K562 (cell line): ENCODE results near the gene C22orf39. TPM values are rescaled to one million over a fixed set of nuclear protein-coding genes. Genes with fewer than 3 reads are reported as not detected.

Experiments
- C11orf30 ChIP-seq: fragments of 450-650 bp; IDR thresholded peaks from 2 replicates; pipeline ENCODE4 v1.6.1; 2016; ENCODE audit warnings: low read depth, mild to moderate bottlenecking
- CHD4 ChIP-seq: fragments of 200-600 bp; sonication (generic); IDR thresholded peaks from 3 replicates; pipeline ENCODE4 v1.6.1; 2012; ENCODE audit warnings: low read depth, mild to moderate bottlenecking, mixed read lengths, low read length, inconsistent platforms; ENCODE audit not compliant: insufficient read depth, insufficient replicate concordance, poor library complexity, severe bottlenecking
- ETS2 ChIP-seq: IDR thresholded peaks from 2 replicates; pipeline ENCODE4 v1.6.1; 2016; ENCODE audit warnings: borderline replicate concordance, missing genetic modification characterization, mild to moderate bottlenecking, moderate library complexity, missing compliant biosample characterization; ENCODE audit not compliant: poor library complexity, severe bottlenecking
- GMEB1 ChIP-seq: fragments of 250-450 bp; sonication (Bioruptor Pico); IDR thresholded peaks from 2 replicates; pipeline ENCODE4 v1.4.0; 2020; ENCODE audit warnings: mild to moderate bottlenecking
- HDAC8 ChIP-seq: fragments of 450-650 bp; IDR thresholded peaks from 2 replicates; pipeline ENCODE4 v1.6.1; 2016; ENCODE audit warnings: mild to moderate bottlenecking, missing genetic modification characterization, moderate library complexity, missing compliant biosample characterization
- HNRNPK ChIP-seq: fragments of 200-400 bp; formaldehyde crosslinking; IDR thresholded peaks from one replicate; pipeline ENCODE4 v1.6.1; 2018; ENCODE audit warnings: mild to moderate bottlenecking, low read depth, low read length; ENCODE audit not compliant: poor library complexity, severe bottlenecking
- IRF2 ChIP-seq: sonication (generic); formaldehyde crosslinking; IDR thresholded peaks from 2 replicates; pipeline ENCODE4 v1.8.1; 2022; ENCODE audit warnings: mild to moderate bottlenecking, missing genetic modification reagents
- MXI1 ChIP-seq: IDR thresholded peaks from 2 replicates; pipeline ENCODE4 v1.6.1; 2011; ENCODE audit warnings: low read depth, mild to moderate bottlenecking, improper control_type of control experiment, low read length
- MYC ChIP-seq, 2 experiments: fragments of 250-450 bp in 1 of 2; sonication (Bioruptor Pico) in 1 of 2; IDR thresholded peaks; 2 replicates each; pipeline versions ENCODE4 v1.5.1 to v1.6.1; 2012 to 2021; ENCODE audit warnings: low read depth in 2 of 2, borderline replicate concordance in 1 of 2, improper control_type of control experiment in 1 of 2, low read length in 1 of 2, mild to moderate bottlenecking in 1 of 2, moderate library complexity in 1 of 2
- NR3C1 ChIP-seq: sonication (generic); formaldehyde crosslinking; IDR thresholded peaks from 2 replicates; pipeline ENCODE4 v1.8.1; 2022; ENCODE audit warnings: missing genetic modification reagents
- PHF8 ChIP-seq: fragments of 200-600 bp; sonication (generic); IDR thresholded peaks from 2 replicates; pipeline ENCODE4 v1.6.1; 2012; ENCODE audit warnings: mixed run types, mild to moderate bottlenecking, inconsistent platforms, low read length, moderate library complexity, borderline replicate concordance
- POLR3A ChIP-seq: IDR thresholded peaks from 2 replicates; pipeline ENCODE4 v1.6.1; 2011; ENCODE audit warnings: borderline replicate concordance, mild to moderate bottlenecking, moderate library complexity; ENCODE audit not compliant: insufficient read length, insufficient read depth; ENCODE audit errors: extremely low read depth
- RUNX1 ChIP-seq: sonication (generic); IDR thresholded peaks from 2 replicates; pipeline ENCODE4 v1.6.1; 2016; ENCODE audit warnings: antibody characterized with exemption, low read depth
- SRSF7 ChIP-seq: fragments of 200-400 bp; formaldehyde crosslinking; optimal IDR thresholded peaks from 2 replicates; pipeline ENCODE3; 2017; ENCODE audit warnings: mild to moderate bottlenecking, low read depth, low read length
- STAT5B ChIP-seq: fragments of 250-450 bp; sonication (Bioruptor Pico); IDR thresholded peaks from 2 replicates; pipeline ENCODE4 v1.8.0; 2021; ENCODE audit warnings: mild to moderate bottlenecking, inconsistent platforms
- TCF7 ChIP-seq: sonication (generic); IDR thresholded peaks from 2 replicates; pipeline ENCODE4 v1.6.1; 2016; ENCODE audit warnings: antibody characterized with exemption, borderline replicate concordance
- YBX1 ChIP-seq: fragments of 450-650 bp; IDR thresholded peaks from 2 replicates; pipeline ENCODE4 v1.7.1; 2016; ENCODE audit warnings: mild to moderate bottlenecking
- ZBTB8A ChIP-seq: fragments of 450-650 bp; IDR thresholded peaks from 2 replicates; pipeline ENCODE4 v1.6.1; 2018; ENCODE audit warnings: mild to moderate bottlenecking, moderate library complexity; ENCODE audit not compliant: partially characterized antibody
- ZNF12 ChIP-seq: sonication (generic); formaldehyde crosslinking; IDR thresholded peaks from 2 replicates; pipeline ENCODE4 v1.4.0; 2020; ENCODE audit warnings: mild to moderate bottlenecking, missing genetic modification reagents
- ZNF212 ChIP-seq: fragments of 450-650 bp; formaldehyde crosslinking; IDR thresholded peaks from 2 replicates; pipeline ENCODE4 v1.4.0; 2020; ENCODE audit warnings: mild to moderate bottlenecking
- ZNF436 ChIP-seq: fragments of 250-450, 450-650 bp; sonication (Bioruptor Pico); formaldehyde crosslinking; IDR thresholded peaks from 2 replicates; pipeline ENCODE4 v1.7.0; 2020; ENCODE audit warnings: mild to moderate bottlenecking
- polyA plus RNA-seq, 8 experiments: library from polyadenylated mRNA; depleted of rRNA in 4 of 8; stranded (reverse) in 5 of 8; unstranded in 3 of 8; fragments of >200 nt; fragmentation: Nextera tagmentation in 2 of 8; fragmentation: Illumina TruSeq in 1 of 8; extraction: Ambion mirVana in 2 of 8; extraction: Trizol in 1 of 8; gene quantifications; 2 replicates each; pipeline versions ENCODE4 v1.2.1 to v1.2.3, GENCODE V29; 2011 to 2014; ENCODE audit warnings: inconsistent platforms in 1 of 8, missing spikeins in 1 of 8
- total RNA-seq, 7 experiments: library from RNA; depleted of rRNA in 6 of 7; stranded (reverse); fragments of >200 nt in 6 of 7; fragmentation: Illumina TruSeq in 2 of 7; extraction: Trizol in 2 of 7; gene quantifications; 2 replicates each; pipeline versions ENCODE4 v1.2.1 to v1.2.3, GENCODE V29; 2011 to 2021; ENCODE audit warnings: low replicate concordance in 1 of 7
- TF ChIP-seq, protein P1 (sequence below): sonication (generic); formaldehyde crosslinking; IDR thresholded peaks from 2 replicates; pipeline ENCODE4 v1.8.1; 2022; ENCODE audit warnings: missing genetic modification reagents
- TF ChIP-seq, protein P2 (sequence below): sonication (generic); formaldehyde crosslinking; IDR thresholded peaks from 2 replicates; pipeline ENCODE4 v1.8.0; 2022; ENCODE audit warnings: missing genetic modification reagents, mild to moderate bottlenecking, borderline replicate concordance
- TF ChIP-seq, protein P3 (sequence below): IDR thresholded peaks from 2 replicates; pipeline ENCODE4 v1.6.1; 2016; ENCODE audit warnings: missing genetic modification characterization, missing compliant biosample characterization

Gene C22orf39
- total and polyA plus RNA-seq, 9 of the 15 experiments (the other 6 are each of a cell fraction or from before 2014, with no cell fraction given): 20.4 to 139 (median 66.8) TPM

DNA sequence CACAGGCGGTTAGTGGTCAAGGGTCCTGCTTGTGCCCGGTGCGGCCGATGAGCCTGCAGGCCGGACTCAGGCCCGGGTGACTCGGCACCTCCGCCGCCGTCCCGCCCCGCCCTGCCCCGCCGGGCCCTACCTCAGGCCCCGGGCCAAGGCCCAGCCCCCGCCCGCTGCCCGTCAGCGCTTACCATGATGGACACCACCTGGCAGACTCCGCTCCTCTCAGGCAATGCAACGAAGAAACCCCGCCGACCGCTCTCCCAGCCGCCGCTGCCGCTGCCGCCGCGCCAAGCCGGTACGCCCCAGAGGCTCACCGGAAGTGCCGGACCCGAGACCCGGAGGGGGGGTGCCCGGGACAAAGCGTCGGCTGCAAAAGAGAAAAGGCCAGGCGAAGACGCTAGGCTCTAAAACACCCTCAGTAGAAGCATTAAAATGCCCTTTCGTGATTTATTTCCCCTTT lies 31.4 kb upstream of the C22orf39 start, which contains the start of gene UFD1 (continued):
- TF ChIP-seq ZNF212 (CRISPR knock-in tag): no peak
- TF ChIP-seq, protein P1, sequence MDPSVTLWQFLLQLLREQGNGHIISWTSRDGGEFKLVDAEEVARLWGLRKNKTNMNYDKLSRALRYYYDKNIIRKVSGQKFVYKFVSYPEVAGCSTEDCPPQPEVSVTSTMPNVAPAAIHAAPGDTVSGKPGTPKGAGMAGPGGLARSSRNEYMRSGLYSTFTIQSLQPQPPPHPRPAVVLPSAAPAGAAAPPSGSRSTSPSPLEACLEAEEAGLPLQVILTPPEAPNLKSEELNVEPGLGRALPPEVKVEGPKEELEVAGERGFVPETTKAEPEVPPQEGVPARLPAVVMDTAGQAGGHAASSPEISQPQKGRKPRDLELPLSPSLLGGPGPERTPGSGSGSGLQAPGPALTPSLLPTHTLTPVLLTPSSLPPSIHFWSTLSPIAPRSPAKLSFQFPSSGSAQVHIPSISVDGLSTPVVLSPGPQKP (CRISPR knock-in tag): no peak
- TF ChIP-seq, protein P2, sequence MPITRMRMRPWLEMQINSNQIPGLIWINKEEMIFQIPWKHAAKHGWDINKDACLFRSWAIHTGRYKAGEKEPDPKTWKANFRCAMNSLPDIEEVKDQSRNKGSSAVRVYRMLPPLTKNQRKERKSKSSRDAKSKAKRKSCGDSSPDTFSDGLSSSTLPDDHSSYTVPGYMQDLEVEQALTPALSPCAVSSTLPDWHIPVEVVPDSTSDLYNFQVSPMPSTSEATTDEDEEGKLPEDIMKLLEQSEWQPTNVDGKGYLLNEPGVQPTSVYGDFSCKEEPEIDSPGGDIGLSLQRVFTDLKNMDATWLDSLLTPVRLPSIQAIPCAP: no peak
- peak; percentile 93; the same call in 1 of the 2 replicates for TF ChIP-seq PHF8
- TF ChIP-seq ZBTB8A: no peak
- no peak for TF ChIP-seq NR3C1 (CRISPR knock-in tag)
- TF ChIP-seq MYC (IDR thresholded peaks at IDR 0.05; ENCODE audit: low read depth, low read length): peak; percentile 87
- no peak for TF ChIP-seq MYC (CRISPR knock-in tag; IDR thresholded peaks at IDR 0.05; ENCODE audit: borderline replicate concordance, low read depth)
- no peak for TF ChIP-seq HNRNPK
- TF ChIP-seq CHD4: no peak
- no peak for TF ChIP-seq C11orf30
- no peak for TF ChIP-seq STAT5B
- no peak; the same call in 1 of the 2 replicates for TF ChIP-seq GMEB1 (CRISPR knock-in tag)
- TF ChIP-seq POLR3A: no peak
- TF ChIP-seq, protein P3, sequence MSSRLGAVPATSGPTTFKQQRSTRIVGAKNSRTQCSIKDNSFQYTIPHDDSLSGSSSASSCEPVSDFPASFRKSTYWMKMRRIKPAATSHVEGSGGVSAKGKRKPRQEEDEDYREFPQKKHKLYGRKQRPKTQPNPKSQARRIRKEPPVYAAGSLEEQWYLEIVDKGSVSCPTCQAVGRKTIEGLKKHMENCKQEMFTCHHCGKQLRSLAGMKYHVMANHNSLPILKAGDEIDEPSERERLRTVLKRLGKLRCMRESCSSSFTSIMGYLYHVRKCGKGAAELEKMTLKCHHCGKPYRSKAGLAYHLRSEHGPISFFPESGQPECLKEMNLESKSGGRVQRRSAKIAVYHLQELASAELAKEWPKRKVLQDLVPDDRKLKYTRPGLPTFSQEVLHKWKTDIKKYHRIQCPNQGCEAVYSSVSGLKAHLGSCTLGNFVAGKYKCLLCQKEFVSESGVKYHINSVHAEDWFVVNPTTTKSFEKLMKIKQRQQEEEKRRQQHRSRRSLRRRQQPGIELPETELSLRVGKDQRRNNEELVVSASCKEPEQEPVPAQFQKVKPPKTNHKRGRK: no peak
- TF ChIP-seq RUNX1: no peak
- no peak for TF ChIP-seq HDAC8 (tag)
- TF ChIP-seq ZNF436: peak; percentile 48; the same call in 1 of the 2 replicates
- no peak for TF ChIP-seq TCF7
- TF ChIP-seq MXI1: peak; percentile 71; the same call in 1 of the 2 replicates
- TF ChIP-seq ETS2 (tag): peak; percentile 98
- TF ChIP-seq YBX1: no peak
- no peak for TF ChIP-seq IRF2
- TF ChIP-seq SRSF7: no peak
- TF ChIP-seq ZNF12: no peak
